A673 (cell line): ENCODE data around the gene CDH6. TPM values are rescaled to one million over a fixed set of nuclear protein-coding genes. Genes with fewer than 3 reads are reported as not detected.

Source experiments
- BruUV-seq: library from RNA; stranded (reverse); fragments of 400-500 nt; replicated peaks from 2 replicates; lab custom pipeline; 2021; lab: Mats Ljungman, UMichigan
- CTCF ChIA-PET: fragments of 300-600 bp; sonication (Branson Sonifier 250); formaldehyde crosslinking; loops from one replicate; lab custom pipeline; 2022; ENCODE audit warnings: antibody characterized with exemption; lab: Charles Lee
- POLR2A ChIA-PET: fragments of 300-600 bp; sonication (Branson Sonifier 250); formaldehyde crosslinking; loops from one replicate; lab custom pipeline; 2022; ENCODE audit warnings: antibody characterized with exemption; ENCODE audit not compliant: low non-redundant PET; lab: Charles Lee
- DNase-seq: peaks from one replicate; pipeline ENCODE4 v3.0.0-alpha.2; 2015; ENCODE audit warnings: low spot score
- H3K27ac ChIP-seq: fragments of 200-600 bp; sonication (generic); 2 replicates; pipeline ENCODE4 v1.5.1; 2016; ENCODE audit warnings: mixed run types, low read depth, mild to moderate bottlenecking, mixed read lengths, antibody characterized with exemption, low read length; ENCODE audit not compliant: poor library complexity, severe bottlenecking
- H3K27me3 ChIP-seq: fragments of 200-600 bp; sonication (generic); replicated peaks from 2 replicates; pipeline ENCODE4 v1.6.1; 2017; ENCODE audit warnings: mixed run types, low read depth, mild to moderate bottlenecking, mixed read lengths, antibody characterized with exemption, low read length; ENCODE audit not compliant: insufficient read depth, poor library complexity
- H3K36me3 ChIP-seq: fragments of 200-600 bp; sonication (generic); 2 replicates; pipeline ENCODE4 v1.6.1; 2016; ENCODE audit warnings: mixed run types, mild to moderate bottlenecking, mixed read lengths, antibody characterized with exemption, low read length; ENCODE audit not compliant: insufficient read depth, poor library complexity, severe bottlenecking
- H3K4me1 ChIP-seq: fragments of 200-600 bp; sonication (generic); 2 replicates; pipeline ENCODE4 v1.6.1; 2017; ENCODE audit warnings: mixed run types, mild to moderate bottlenecking, mixed read lengths, antibody characterized with exemption, low read length; ENCODE audit not compliant: insufficient read depth, poor library complexity, severe bottlenecking
- H3K4me3 ChIP-seq: fragments of 200-600 bp; sonication (generic); 2 replicates; pipeline ENCODE4 v1.5.1; 2016; ENCODE audit warnings: low read depth, mixed run types, mild to moderate bottlenecking, mixed read lengths, low read length; ENCODE audit not compliant: poor library complexity, severe bottlenecking
- H3K9me3 ChIP-seq: fragments of 200-600 bp; sonication (generic); 2 replicates; pipeline ENCODE4 v1.6.1; 2016; ENCODE audit warnings: mixed run types, low read depth, mild to moderate bottlenecking, mixed read lengths, antibody characterized with exemption, low read length; ENCODE audit not compliant: poor library complexity, severe bottlenecking
- CTCF ChIP-seq: fragments of 300-800, 200-600 bp; sonication (generic); conservative IDR thresholded peaks from 2 replicates; pipeline ENCODE4 v1.5.1; 2017; ENCODE audit warnings: low read depth, mild to moderate bottlenecking, antibody characterized with exemption, low read length, moderate library complexity, mixed read lengths
- EZH2 ChIP-seq: fragments of 200-600 bp; sonication (generic); IDR thresholded peaks from 2 replicates; pipeline ENCODE4 v1.6.1; 2017; ENCODE audit warnings: borderline replicate concordance, low read depth, mild to moderate bottlenecking, mixed read lengths, antibody characterized with exemption, low read length; ENCODE audit not compliant: poor library complexity, severe bottlenecking
- intact Hi-C: fragments of 100-400 bp; cut with micrococcal nuclease; formaldehyde crosslinking; loops from one replicate; pipeline ENCODE4 v1.10.0; 2022; ENCODE audit not compliant: unreplicated experiment
- total RNA-seq: library from RNA; stranded (reverse); gene quantifications from 2 replicates; pipeline ENCODE4 v1.2.3, GENCODE V29; 2021

CDH6 gene
- total RNA-seq, 1 experiment from 2014 or later, result 3.6 TPM

DNA sequence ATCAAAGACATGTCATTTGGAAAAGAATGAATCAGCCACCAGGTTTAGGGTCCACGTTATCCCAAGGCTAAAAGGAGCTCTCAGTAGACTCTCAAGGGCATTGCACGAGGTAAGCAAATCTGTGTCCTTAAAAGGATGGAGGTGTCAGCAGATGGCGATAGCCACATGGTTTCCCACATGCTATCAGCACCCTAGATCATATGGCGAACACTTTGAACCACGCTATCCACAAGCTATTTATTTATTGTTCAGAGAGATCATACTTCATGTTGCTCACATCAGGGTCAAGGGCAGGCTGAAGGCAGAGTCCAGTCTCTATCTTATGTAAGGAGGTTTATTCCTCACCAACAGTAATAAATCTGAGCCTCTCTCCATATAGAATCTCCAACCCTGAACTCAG, 43.7 kb downstream of the CDH6 start:
- Histone ChIP-seq H3K4me1 (peaks cover 29% of the 10 kb centered on the region), H3K27me3 (no peaks in the 10 kb centered on the region), H3K27ac (no peak overlapping the region), H3K9me3 (no peaks in the 10 kb centered on the region), H3K36me3 (no peaks in the 10 kb centered on the region), H3K4me3 (no peak overlapping the region)
- DNase-seq, result peak; percentile 22
- no TSS peak for BruUV-seq
- no peak for TF ChIP-seq EZH2
- TF ChIP-seq CTCF, result peak; percentile 47
- ChIA-PET CTCF (interaction anchor here (0.6 to 1.2 kb wide), 2 partner anchors 33 to 97 kb away, joined by 3 to 7 read pairs; no protein-coding TSS in a partner anchor), POLR2A (interaction anchor here (0.5 kb wide), 1 partner anchor 37 kb away, joined by 4 read pairs; no protein-coding TSS in a partner anchor)
- intact Hi-C loops, result loop anchor here (5.0 kb wide), 1 partner anchor 250 kb away; no protein-coding TSS in a partner anchor

- POLR2A ChIA-PET, result no interaction called here
These were observed 45.0 kb downstream of the CDH6 start for GRCh38 chr5:31238497-31238896.

DNA sequence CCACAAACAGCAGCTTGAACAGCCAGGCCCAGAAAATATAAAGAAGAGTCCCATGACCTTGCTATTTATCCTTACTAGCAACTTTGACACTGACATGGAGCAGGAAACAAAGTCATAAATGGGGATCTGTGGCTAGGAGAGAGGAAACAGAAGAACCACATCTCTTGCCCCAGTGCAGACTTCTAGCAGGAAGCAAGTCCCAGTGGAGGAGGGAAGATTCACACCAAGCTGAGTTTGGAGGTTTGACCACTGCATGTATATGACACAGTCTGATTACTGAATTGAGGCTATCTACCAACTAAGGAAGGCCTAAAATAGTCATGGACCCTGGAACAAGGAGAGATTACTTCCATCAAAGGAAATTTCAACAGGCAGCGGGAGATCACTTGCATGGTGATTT, 51.4 kb downstream of the CDH6 start:
- H3K27me3 ChIP-seq, result no peaks in the 10 kb centered on the region
- TF ChIP-seq EZH2 (no peak), CTCF (no peak)
- DNase-seq, result no peak
- H3K4me3 ChIP-seq, result no peak overlapping the region
- no peak overlapping the region for H3K27ac ChIP-seq
- peaks cover 5% of the 10 kb centered on the region for H3K4me1 ChIP-seq
- CTCF ChIA-PET, result no interaction called here
- POLR2A ChIA-PET, result no interaction called here
- intact Hi-C loops, result no loop called here
- BruUV-seq, result no TSS peak
- no peaks in the 10 kb centered on the region for H3K9me3 ChIP-seq
- no peaks in the 10 kb centered on the region for H3K36me3 ChIP-seq

More at GRCh38 chr5:31238497-31238896, 45.0 kb downstream of the CDH6 start:
- CTCF ChIA-PET, result interaction anchor here (0.6 kb wide), 1 partner anchor 291 kb away, joined by 5 read pairs; no protein-coding TSS in a partner anchor
- intact Hi-C loops, result loop anchor here (5.0 kb wide), 1 partner anchor 249 kb away; no protein-coding TSS in a partner anchor
- no TSS peak for BruUV-seq
- DNase-seq, result no peak
- Histone ChIP-seq H3K27ac (no peak overlapping the region), H3K4me3 (no peak overlapping the region), H3K9me3 (no peaks in the 10 kb centered on the region), H3K4me1 (peaks cover 22% of the 10 kb centered on the region), H3K27me3 (no peaks in the 10 kb centered on the region), H3K36me3 (no peaks in the 10 kb centered on the region)
- TF ChIP-seq CTCF, result no peak
- TF ChIP-seq EZH2, result no peak
